ENCODE results near the gene EDC4.
A peak's percentile ranks its signal among the peaks of the same experiment; 100 is the strongest.

Gene EDC4

DNA sequence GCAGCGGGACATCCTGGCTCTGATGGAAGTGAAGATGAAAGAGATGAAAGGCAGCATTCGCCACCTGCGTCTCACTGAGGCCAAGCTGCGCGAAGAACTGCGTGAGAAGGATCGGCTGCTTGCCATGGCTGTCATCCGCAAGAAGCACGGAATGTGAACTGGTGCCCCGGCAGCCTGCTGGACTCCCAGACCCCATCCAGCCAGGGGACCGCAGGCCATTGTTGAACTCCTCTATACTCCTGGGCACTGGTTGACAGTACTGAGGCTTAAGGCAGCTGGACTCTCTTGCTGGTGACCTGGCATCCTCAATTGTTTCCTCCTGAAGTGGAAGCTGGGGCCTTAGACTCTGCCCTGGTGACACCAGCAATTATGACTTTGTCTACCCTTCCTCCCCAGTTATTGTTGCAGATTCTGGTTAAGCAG, 29.5 kb upstream of the EDC4 start (continued):
- TF ChIP-seq PATZ1 (CRISPR knock-in tag; IDR thresholded peaks at IDR 0.05; ENCODE audit: borderline replicate concordance) (no peak), ARNTL (CRISPR knock-in tag; IDR thresholded peaks at IDR 0.05; ENCODE audit: borderline replicate concordance, low read depth) (no peak), TCF4 (CRISPR knock-in tag; IDR thresholded peaks at IDR 0.05; ENCODE audit: borderline replicate concordance) (no peak), OSR1 (CRISPR knock-in tag; IDR thresholded peaks at IDR 0.05) (no peak), TOX (CRISPR knock-in tag; IDR thresholded peaks at IDR 0.05; ENCODE audit: borderline replicate concordance) (no peak)

- no peak for TF ChIP-seq CSRNP3 (CRISPR knock-in tag; IDR thresholded peaks at IDR 0.05)
- no peak for TF ChIP-seq ESRRG (CRISPR knock-in tag; IDR thresholded peaks at IDR 0.05)
- TF ChIP-seq GLIS3 (CRISPR knock-in tag; IDR thresholded peaks at IDR 0.05): no peak
- TF ChIP-seq POU6F1 (CRISPR knock-in tag; IDR thresholded peaks at IDR 0.05; ENCODE audit: borderline replicate concordance, low read depth): no peak
- no peak for TF ChIP-seq ZFP30 (CRISPR knock-in tag; IDR thresholded peaks at IDR 0.05)
- no peak for TF ChIP-seq BACH2 (CRISPR knock-in tag; IDR thresholded peaks at IDR 0.05; ENCODE audit: borderline replicate concordance)
- no peak for TF ChIP-seq ARNTL (CRISPR knock-in tag; IDR thresholded peaks at IDR 0.05; ENCODE audit: borderline replicate concordance, low read depth)
- no peak for TF ChIP-seq PATZ1 (CRISPR knock-in tag; IDR thresholded peaks at IDR 0.05; ENCODE audit: borderline replicate concordance)
- TF ChIP-seq CSDC2 (CRISPR knock-in tag; IDR thresholded peaks at IDR 0.05): no peak
- TF ChIP-seq ZNF8 (CRISPR knock-in tag; IDR thresholded peaks at IDR 0.05): no peak
- no peak for TF ChIP-seq SNAI2 (CRISPR knock-in tag; IDR thresholded peaks at IDR 0.05)
- TF ChIP-seq OSR1 (CRISPR knock-in tag; IDR thresholded peaks at IDR 0.05): no peak
- no peak for TF ChIP-seq ZNF70 (CRISPR knock-in tag; IDR thresholded peaks at IDR 0.05)
- no peak for TF ChIP-seq CREB5 (CRISPR knock-in tag; IDR thresholded peaks at IDR 0.05; ENCODE audit: low read depth)
- no peak for TF ChIP-seq RARB (CRISPR knock-in tag; IDR thresholded peaks at IDR 0.05)
- TF ChIP-seq ISL1 (CRISPR knock-in tag; IDR thresholded peaks at IDR 0.05): no peak
- TF ChIP-seq TSHZ2 (CRISPR knock-in tag; IDR thresholded peaks at IDR 0.05): no peak
- peak; percentile 22 for ATAC-seq
Observed at GRCh38 chr16:67844497-67844896, 28.4 kb upstream of the EDC4 start.
